Body of pancreas (tissue), 4 donors: ENCODE measurements around the gene TMEM164. TPM values are rescaled to one million over a fixed set of nuclear protein-coding genes. Genes with fewer than 3 reads are reported as not detected.

Experiments used
- ATAC-seq: fragments of 150-250 bp; one replicate; pipeline ENCODE4 v1.9.1; 2016
- DNase-seq, 4 donors: peaks; one replicate each; pipeline ENCODE4 v3.0.0-alpha.2; 2019
- H3K27ac ChIP-seq, 4 donors: fragments of 200-600 bp; sonication (generic); 1 replicate in 3 of 4; 2 replicates in 1 of 4; pipeline versions ENCODE4 v1.5.1 to v1.6.1; 2016 to 2019; ENCODE audit warnings: mild to moderate bottlenecking in 1 of 4, mixed read lengths in 1 of 4, moderate library complexity in 1 of 4
- H3K27me3 ChIP-seq, 2 donors: fragments of 200-600 bp; sonication (generic); one replicate each; pipeline ENCODE4 v1.6.0; 2016; ENCODE audit warnings: mild to moderate bottlenecking in 1 of 2
- H3K36me3 ChIP-seq, 2 donors: fragments of 200-600 bp; sonication (generic); replicated peaks in 1 of 2; 2 replicates each; pipeline ENCODE4 v1.5.1; 2016; ENCODE audit warnings: low read depth in 2 of 2; ENCODE audit not compliant: insufficient read depth in 1 of 2
- H3K4me1 ChIP-seq: fragments of 200-600 bp; sonication (generic); one replicate; pipeline ENCODE4 v1.6.0; 2016
- H3K4me3 ChIP-seq, 2 donors: fragments of 200-600 bp; sonication (generic); 1 replicate in 1 of 2; 2 replicates in 1 of 2; pipeline ENCODE4 v1.5.1; 2016 to 2019
- H3K9me3 ChIP-seq, 3 donors: fragments of 200-600 bp; sonication (generic); 1 replicate in 2 of 3; 2 replicates in 1 of 3; pipeline ENCODE4 v1.5.1; 2016
- CTCF ChIP-seq, 7 experiments: fragments of 450-650 bp in 4 of 7; fragments of 200-600 bp in 3 of 7; sonication (generic) in 3 of 7; IDR thresholded peaks; one replicate each; pipeline ENCODE4 v1.5.1; 2016 to 2019; ENCODE audit warnings: antibody characterized with exemption in 7 of 7
- POLR2A ChIP-seq, 3 donors: fragments of 450-650 bp; IDR thresholded peaks; one replicate each; pipeline ENCODE4 v1.6.1; 2016; ENCODE audit warnings: antibody characterized with exemption in 3 of 3, mild to moderate bottlenecking in 2 of 3
- WGBS, 2 donors: methylation state at CpG; one replicate each; pipeline ENCODE4 v1.1.5; 2017; 5-methylcytosine and 5-hydroxymethylcytosine counted together
- intact Hi-C: fragments of 100-400 bp; cut with DNase I; formaldehyde crosslinking; loops from one replicate; pipeline ENCODE4 v1.15.1; 2023
- total RNA-seq, 2 donors: library from RNA; depleted of rRNA; stranded (reverse); fragments of >200 nt; gene quantifications; one replicate each; pipeline ENCODE4 v1.1.0, GENCODE V29; 2016

TMEM164 gene
- total RNA-seq, 2 donors from 2014 or later: 16.1 to 334 TPM

GRCh38 chrX:110060317-110060716 is 57.4 kb downstream of the TMEM164 start:
- H3K27me3 ChIP-seq: no peaks in the 10 kb centered on the region
- H3K9me3 ChIP-seq: no peaks in the 10 kb centered on the region
- DNase-seq (no peak), ATAC-seq (no peak)
- no peak overlapping the region for H3K27ac ChIP-seq
- H3K4me3 ChIP-seq: no peak overlapping the region
- peaks cover 10% of the 10 kb centered on the region for H3K4me1 ChIP-seq
- intact Hi-C loops: no loop called here
- no peaks in the 10 kb centered on the region for H3K36me3 ChIP-seq
- TF ChIP-seq POLR2A (IDR thresholded peaks at IDR 0.05) (no peak), CTCF (IDR thresholded peaks at IDR 0.05) (no peak)

GRCh38 chrX:110060846-110061537 is 58.1 kb downstream of the TMEM164 start:
- ATAC-seq (no peak), DNase-seq (no peak)
- Histone ChIP-seq H3K27me3 (no peaks in the 10 kb centered on the region), H3K36me3 (no peaks in the 10 kb centered on the region), H3K27ac (no peak overlapping the region), H3K4me1 (peaks cover 15% of the 10 kb centered on the region), H3K9me3 (no peaks in the 10 kb centered on the region), H3K4me3 (no peak overlapping the region)
- intact Hi-C loops: no loop called here
- no peak for TF ChIP-seq POLR2A (IDR thresholded peaks at IDR 0.05)
- TF ChIP-seq CTCF (IDR thresholded peaks at IDR 0.05): no peak
- WGBS, 2 donors: 79 to 95% methylated on average over 1 of the region's 1 CpG

GRCh38 chrX:110062919-110063318 is 60.0 kb downstream of the TMEM164 start:
- H3K4me1 ChIP-seq: peaks cover 31% of the 10 kb centered on the region
- no peaks in the 10 kb centered on the region for H3K27me3 ChIP-seq
- H3K9me3 ChIP-seq: no peaks in the 10 kb centered on the region
- no CpG with 5 or more reads among the region's 1 CpG for WGBS, 2 donors
- intact Hi-C loops: no loop called here
- H3K27ac ChIP-seq: no peak overlapping the region
- no peak for TF ChIP-seq POLR2A (IDR thresholded peaks at IDR 0.05)
- no peak for TF ChIP-seq CTCF (IDR thresholded peaks at IDR 0.05)
- H3K36me3 ChIP-seq: no peaks in the 10 kb centered on the region
- ATAC-seq (no peak), DNase-seq (no peak)
- H3K4me3 ChIP-seq: no peak overlapping the region

- no peaks in the 10 kb centered on the region for H3K36me3 ChIP-seq
- WGBS, 2 donors: 19 to 26% methylated on average over 7 of the region's 7 CpGs
- TF ChIP-seq POLR2A (IDR thresholded peaks at IDR 0.05) (peak in 1 of 3 donors; percentile 13), CTCF (IDR thresholded peaks at IDR 0.05) (peak in 2 of 7 experiments; percentile 19 to 34)
- H3K4me1 ChIP-seq: peaks cover 31% of the 10 kb centered on the region
- H3K27me3 ChIP-seq: no peaks in the 10 kb centered on the region
- intact Hi-C loops: no loop called here
- H3K27ac ChIP-seq: peak overlapping the region; percentile 69 to 79 (median 74)
- DNase-seq (peak; percentile 74 to 86 (median 81)), ATAC-seq (peak; percentile 92)
- no peak overlapping the region for H3K4me3 ChIP-seq
- no peaks in the 10 kb centered on the region for H3K9me3 ChIP-seq
Observed at GRCh38 chrX:110066488-110067225, 63.7 kb downstream of the TMEM164 start.
